H1 (cell line): ENCODE data around the gene CLN3.
"Not testable (repeated sequence)": the region's sequence is repeated elsewhere in the genome, so short reads cannot be mapped to it uniquely, and the experiment has no call there.

ENCODE experiments used
- ASH2L ChIP-seq: fragments of 200-600, 300-600 bp; sonication (generic); IDR thresholded peaks from one replicate; pipeline ENCODE4 v1.7.1; 2017; ENCODE audit warnings: low read length
- CEBPB ChIP-seq: IDR thresholded peaks from 2 replicates; pipeline ENCODE4 v1.6.1; 2012; ENCODE audit warnings: low read depth, low read length
- MAFK ChIP-seq: IDR thresholded peaks from 2 replicates; pipeline ENCODE4 v1.6.1; 2012; ENCODE audit warnings: low read depth, mild to moderate bottlenecking, improper control_type of control experiment, low read length
- POLR2A ChIP-seq, 2 experiments: IDR thresholded peaks; 1 replicate in 1 of 2; 2 replicates in 1 of 2; pipeline ENCODE4 v1.6.1; 2011; ENCODE audit warnings: low read depth in 2 of 2, low read length in 2 of 2, mild to moderate bottlenecking in 2 of 2; ENCODE audit errors: control extremely low read depth in 1 of 2
- RAD21 ChIP-seq, 2 experiments: IDR thresholded peaks in 1 of 2; conservative IDR thresholded peaks in 1 of 2; 2 replicates each; pipeline ENCODE4 v1.6.1; 2011; ENCODE audit warnings: low read depth in 2 of 2, low read length in 2 of 2, improper control_type of control experiment in 1 of 2, inconsistent platforms in 1 of 2, mild to moderate bottlenecking in 1 of 2, moderate library complexity in 1 of 2
- SAP30 ChIP-seq: fragments of 300-600 bp; sonication (generic); IDR thresholded peaks from 2 replicates; pipeline ENCODE4 v1.7.1; 2012; ENCODE audit warnings: low read length, moderate library complexity, mild to moderate bottlenecking, inconsistent platforms; ENCODE audit not compliant: insufficient read depth, insufficient replicate concordance
- TAF1 ChIP-seq: IDR thresholded peaks from 2 replicates; pipeline ENCODE4 v1.6.1; 2011; ENCODE audit warnings: mild to moderate bottlenecking, low read depth, low read length
- TEAD4 ChIP-seq: IDR thresholded peaks from 2 replicates; pipeline ENCODE4 v1.6.1; 2012; ENCODE audit warnings: low read depth, low read length, inconsistent platforms, mixed read lengths
- ZNF274 ChIP-seq: IDR thresholded peaks from 2 replicates; pipeline ENCODE4 v1.7.0; 2012; ENCODE audit warnings: low read length, borderline replicate concordance; ENCODE audit errors: extremely low read depth

GRCh38 chr16:28500476-28501180 is 8.8 kb upstream of the CLN3 start:
- not testable (repeated sequence) for TF ChIP-seq MAFK; POLR2A (IDR thresholded peaks at IDR 0.05; ENCODE audit: control extremely low read depth in 1 of 2, low read depth in 2 of 2, low read length in 2 of 2); SAP30; TAF1; ZNF274; TEAD4; ASH2L; CEBPB; RAD21 (IDR thresholded peaks at IDR 0.05 in 1 of 2, conservative IDR thresholded peaks at IDR 0.05 in 1 of 2; ENCODE audit: low read depth in 2 of 2, low read length in 2 of 2)
